ENCODE measurements around the gene QSOX1. TPM values are rescaled to one million over a fixed set of nuclear protein-coding genes. Genes with fewer than 3 reads are reported as not detected.

The QSOX1 gene
- total RNA-seq, 1 donor from 2014 or later: 58.7 TPM

- Mint-ChIP-seq H3K36me3 (ENCODE audit: low read depth) (no peaks in the 10 kb centered on the region), H3K27me3 (ENCODE audit: low read depth) (peaks cover 24% of the 10 kb centered on the region), H3K4me1 (ENCODE audit: low read depth) (peaks cover 12% of the 10 kb centered on the region), H3K4me3 (ENCODE audit: low read depth) (no peak overlapping the region), H3K27ac (no peak overlapping the region), H3K9me3 (no peaks in the 10 kb centered on the region)
- intact Hi-C loops (cut with micrococcal nuclease): no loop called here
- no peak for DNase-seq (ENCODE audit: low spot score)
Observed at GRCh38 chr1:180135535-180135934, 19.1 kb upstream of the QSOX1 start.

- peaks cover 6% of the 10 kb centered on the region for H3K4me1 Mint-ChIP-seq (ENCODE audit: low read depth)
- H3K27ac Mint-ChIP-seq: no peak overlapping the region
- no peaks in the 10 kb centered on the region for H3K9me3 Mint-ChIP-seq
- intact Hi-C loops (cut with micrococcal nuclease): no loop called here
- H3K4me3 Mint-ChIP-seq (ENCODE audit: low read depth): no peak overlapping the region
- H3K36me3 Mint-ChIP-seq (ENCODE audit: low read depth): no peaks in the 10 kb centered on the region
- peaks cover 27% of the 10 kb centered on the region for H3K27me3 Mint-ChIP-seq (ENCODE audit: low read depth)
- no peak for DNase-seq (ENCODE audit: low spot score)
Observed at GRCh38 chr1:180136331-180136967, 18.2 kb upstream of the QSOX1 start.

GRCh38 chr1:180136968-180137356 lies 17.7 kb upstream of the QSOX1 start:
- intact Hi-C loops (cut with micrococcal nuclease): no loop called here
- no peak for DNase-seq (ENCODE audit: low spot score)
- no peak overlapping the region for H3K4me3 Mint-ChIP-seq (ENCODE audit: low read depth)
- H3K27me3 Mint-ChIP-seq (ENCODE audit: low read depth): peaks cover 27% of the 10 kb centered on the region
- peaks cover under 1% of the 10 kb centered on the region for H3K4me1 Mint-ChIP-seq (ENCODE audit: low read depth)
- no peaks in the 10 kb centered on the region for H3K9me3 Mint-ChIP-seq
- no peaks in the 10 kb centered on the region for H3K36me3 Mint-ChIP-seq (ENCODE audit: low read depth)
- H3K27ac Mint-ChIP-seq: no peak overlapping the region

- Mint-ChIP-seq H3K36me3 (ENCODE audit: low read depth) (no peaks in the 10 kb centered on the region), H3K27me3 (ENCODE audit: low read depth) (peaks cover 30% of the 10 kb centered on the region), H3K27ac (no peak overlapping the region), H3K9me3 (no peaks in the 10 kb centered on the region), H3K4me1 (ENCODE audit: low read depth) (no peaks in the 10 kb centered on the region), H3K4me3 (ENCODE audit: low read depth) (no peak overlapping the region)
- intact Hi-C loops (cut with micrococcal nuclease): no loop called here
- no peak for DNase-seq (ENCODE audit: low spot score)
Observed at GRCh38 chr1:180137776-180138175, 16.9 kb upstream of the QSOX1 start.

- no peak overlapping the region for H3K4me3 Mint-ChIP-seq (ENCODE audit: low read depth)
- no peaks in the 10 kb centered on the region for H3K36me3 Mint-ChIP-seq (ENCODE audit: low read depth)
- H3K9me3 Mint-ChIP-seq: no peaks in the 10 kb centered on the region
- no peak overlapping the region for H3K27ac Mint-ChIP-seq
- intact Hi-C loops (cut with micrococcal nuclease): no loop called here
- no peaks in the 10 kb centered on the region for H3K4me1 Mint-ChIP-seq (ENCODE audit: low read depth)
- DNase-seq (ENCODE audit: low spot score): no peak
- peaks cover 35% of the 10 kb centered on the region for H3K27me3 Mint-ChIP-seq (ENCODE audit: low read depth)
Observed at GRCh38 chr1:180141381-180141934, 13.2 kb upstream of the QSOX1 start.

GRCh38 chr1:180143359-180143758 lies 11.3 kb upstream of the QSOX1 start:
- no peak overlapping the region for H3K27ac Mint-ChIP-seq
- no peak for DNase-seq (ENCODE audit: low spot score)
- H3K9me3 Mint-ChIP-seq: no peaks in the 10 kb centered on the region
- H3K4me1 Mint-ChIP-seq (ENCODE audit: low read depth): no peaks in the 10 kb centered on the region
- H3K4me3 Mint-ChIP-seq (ENCODE audit: low read depth): no peak overlapping the region
- no peaks in the 10 kb centered on the region for H3K36me3 Mint-ChIP-seq (ENCODE audit: low read depth)
- peaks cover 24% of the 10 kb centered on the region for H3K27me3 Mint-ChIP-seq (ENCODE audit: low read depth)
- intact Hi-C loops (cut with micrococcal nuclease): no loop called here

GRCh38 chr1:180144659-180145357 lies 9.9 kb upstream of the QSOX1 start:
- H3K27me3 Mint-ChIP-seq (ENCODE audit: low read depth): peaks cover 23% of the 10 kb centered on the region
- no peaks in the 10 kb centered on the region for H3K4me1 Mint-ChIP-seq (ENCODE audit: low read depth)
- no peak overlapping the region for H3K4me3 Mint-ChIP-seq (ENCODE audit: low read depth)
- no peak for DNase-seq (ENCODE audit: low spot score)
- H3K9me3 Mint-ChIP-seq: no peaks in the 10 kb centered on the region
- no peaks in the 10 kb centered on the region for H3K36me3 Mint-ChIP-seq (ENCODE audit: low read depth)
- intact Hi-C loops (cut with micrococcal nuclease): no loop called here
- no peak overlapping the region for H3K27ac Mint-ChIP-seq

DNA sequence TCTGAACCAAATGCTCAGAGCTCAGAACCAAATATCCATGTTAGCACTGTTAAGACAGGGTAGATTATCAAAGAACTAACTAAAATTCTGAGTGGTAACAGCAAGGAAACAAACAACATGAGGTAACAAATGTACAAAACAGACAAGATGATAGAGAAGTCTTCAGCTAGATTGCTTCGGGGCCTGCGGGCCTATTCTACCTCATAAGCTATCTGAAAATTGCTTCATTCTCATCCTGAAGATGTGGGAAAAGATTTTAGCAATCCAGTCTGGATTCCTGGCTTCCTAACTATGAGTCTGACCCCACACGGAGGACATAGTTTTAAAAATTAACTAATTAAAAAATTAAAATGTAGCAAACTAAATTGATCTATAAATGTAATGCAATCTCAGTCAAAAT lies 9.2 kb upstream of the QSOX1 start:
- H3K36me3 Mint-ChIP-seq (ENCODE audit: low read depth): no peaks in the 10 kb centered on the region
- no peaks in the 10 kb centered on the region for H3K9me3 Mint-ChIP-seq
- intact Hi-C loops (cut with micrococcal nuclease): no loop called here
- no peak overlapping the region for H3K4me3 Mint-ChIP-seq (ENCODE audit: low read depth)
- no peak overlapping the region for H3K27ac Mint-ChIP-seq
- DNase-seq (ENCODE audit: low spot score): no peak
- H3K27me3 Mint-ChIP-seq (ENCODE audit: low read depth): peaks cover 23% of the 10 kb centered on the region
- H3K4me1 Mint-ChIP-seq (ENCODE audit: low read depth): no peaks in the 10 kb centered on the region

GRCh38 chr1:180150982-180151381 lies 3.7 kb upstream of the QSOX1 start:
- Mint-ChIP-seq H3K4me3 (ENCODE audit: low read depth) (no peak overlapping the region), H3K9me3 (no peaks in the 10 kb centered on the region), H3K4me1 (ENCODE audit: low read depth) (peaks cover 17% of the 10 kb centered on the region), H3K36me3 (ENCODE audit: low read depth) (no peaks in the 10 kb centered on the region), H3K27ac (no peak overlapping the region), H3K27me3 (ENCODE audit: low read depth) (peaks cover 5% of the 10 kb centered on the region)
- no peak for DNase-seq (ENCODE audit: low spot score)
- intact Hi-C loops (cut with micrococcal nuclease): loop anchor here (5.0 to 10.0 kb wide), 4 partner anchors 61 to 934 kb away; partner anchors contain the start of genes AXDND1, CEP350 and IER5

GRCh38 chr1:180151508-180151907 lies 3.2 kb upstream of the QSOX1 start:
- peaks cover 22% of the 10 kb centered on the region for H3K4me1 Mint-ChIP-seq (ENCODE audit: low read depth)
- no peak overlapping the region for H3K4me3 Mint-ChIP-seq (ENCODE audit: low read depth)
- DNase-seq (ENCODE audit: low spot score): no peak
- no peaks in the 10 kb centered on the region for H3K9me3 Mint-ChIP-seq
- H3K27me3 Mint-ChIP-seq (ENCODE audit: low read depth): peaks cover 3% of the 10 kb centered on the region
- H3K27ac Mint-ChIP-seq: no peak overlapping the region
- no peaks in the 10 kb centered on the region for H3K36me3 Mint-ChIP-seq (ENCODE audit: low read depth)
- intact Hi-C loops (cut with micrococcal nuclease): loop anchor here (5.0 to 10.0 kb wide), 4 partner anchors 61 to 933 kb away; partner anchors contain the start of genes AXDND1, CEP350 and IER5

- H3K27me3 Mint-ChIP-seq (ENCODE audit: low read depth): peaks cover 3% of the 10 kb centered on the region
- no peaks in the 10 kb centered on the region for H3K9me3 Mint-ChIP-seq
- no peak for DNase-seq (ENCODE audit: low spot score)
- H3K4me1 Mint-ChIP-seq (ENCODE audit: low read depth): peaks cover 30% of the 10 kb centered on the region
- H3K4me3 Mint-ChIP-seq (ENCODE audit: low read depth): peak overlapping the region; percentile 34
- intact Hi-C loops (cut with micrococcal nuclease): loop anchor here (5.0 to 10.0 kb wide), 4 partner anchors 60 to 932 kb away; partner anchors contain the start of genes AXDND1, CEP350 and IER5
- no peaks in the 10 kb centered on the region for H3K36me3 Mint-ChIP-seq (ENCODE audit: low read depth)
- H3K27ac Mint-ChIP-seq: no peak overlapping the region
Observed at GRCh38 chr1:180152588-180152987, 2.1 kb upstream of the QSOX1 start.

DNA sequence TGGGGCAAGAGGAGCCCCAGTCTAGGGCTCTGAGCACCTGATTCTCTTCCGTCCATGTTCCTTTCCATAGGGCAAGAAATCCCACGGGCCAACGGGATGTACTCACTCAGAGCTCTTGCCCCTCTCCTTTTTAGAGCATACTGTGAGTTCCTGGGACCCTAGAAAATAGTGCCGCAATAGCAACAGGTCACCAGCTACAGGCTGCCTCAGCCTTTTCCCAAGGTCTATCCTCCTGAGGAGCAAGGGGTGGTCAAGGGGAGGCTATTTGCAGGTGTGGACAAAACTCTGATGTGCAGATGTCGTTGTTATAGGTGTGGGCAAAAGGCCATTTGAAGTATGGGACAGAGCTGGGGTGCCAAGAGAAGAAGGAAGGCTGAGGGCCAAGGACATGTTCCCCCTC lies 1.6 kb upstream of the QSOX1 start:
- intact Hi-C loops (cut with micrococcal nuclease): loop anchor here (5.0 to 10.0 kb wide), 4 partner anchors 59 to 932 kb away; partner anchors contain the start of genes AXDND1, CEP350 and IER5
- H3K9me3 Mint-ChIP-seq: no peaks in the 10 kb centered on the region
- peaks cover 31% of the 10 kb centered on the region for H3K4me1 Mint-ChIP-seq (ENCODE audit: low read depth)
- H3K27ac Mint-ChIP-seq: no peak overlapping the region
- no peak for DNase-seq (ENCODE audit: low spot score)
- H3K4me3 Mint-ChIP-seq (ENCODE audit: low read depth): peak overlapping the region; percentile 18
- peaks cover 3% of the 10 kb centered on the region for H3K27me3 Mint-ChIP-seq (ENCODE audit: low read depth)
- H3K36me3 Mint-ChIP-seq (ENCODE audit: low read depth): no peaks in the 10 kb centered on the region

- intact Hi-C loops (cut with micrococcal nuclease): loop anchor here (1.0 to 10.0 kb wide), 6 partner anchors 23 to 931 kb away; partner anchors contain the start of genes AXDND1, CEP350, IER5 and TOR1AIP1
- no peaks in the 10 kb centered on the region for H3K9me3 Mint-ChIP-seq
- no peak for DNase-seq (ENCODE audit: low spot score)
- H3K4me1 Mint-ChIP-seq (ENCODE audit: low read depth): peaks cover 32% of the 10 kb centered on the region
- H3K27ac Mint-ChIP-seq: peak overlapping the region; percentile 90
- peak overlapping the region; percentile 88 for H3K4me3 Mint-ChIP-seq (ENCODE audit: low read depth)
- H3K27me3 Mint-ChIP-seq (ENCODE audit: low read depth): peaks cover 3% of the 10 kb centered on the region
- H3K36me3 Mint-ChIP-seq (ENCODE audit: low read depth): no peaks in the 10 kb centered on the region
Observed at GRCh38 chr1:180154003-180154324, 705 bp upstream of the QSOX1 start.

Measured in activated T-helper 2 cell treated with anti-CD3 and anti-CD28 coated beads, Interferon-gamma antibody, Interleukin-2, Interleukin-4, amounts not matched to agents 10 μg/mL and 5 μg/mL and 100 μg/mL, durations not matched to agents 14 hours and 24 hours and 36 hours (primary cell).